GM13977 (cell line): ENCODE measurements around the gene SFTPA1.
"Not testable (repeated sequence)": the region's sequence is repeated elsewhere in the genome, so short reads cannot be mapped to it uniquely, and the experiment has no call there.

Experiments
- DNase-seq: peaks from one replicate; pipeline ENCODE4 v3.0.0; 2012; ENCODE audit warnings: low spot score
- in situ Hi-C: fragments of 300-500 bp; cut with MboI; formaldehyde crosslinking; loops from one replicate; pipeline ENCODE4 v1.12.0; 2022; ENCODE audit warnings: low sequenced_read_pairs, low pct_unique_long_range_greater_than_20kb, mixed read lengths, inconsistent platforms; ENCODE audit not compliant: unreplicated experiment
- TF ChIP-seq, protein P1 (sequence below): IDR thresholded peaks from 2 replicates; pipeline ENCODE4 v1.5.1; 2012; ENCODE audit warnings: mild to moderate bottlenecking, control low read depth; ENCODE audit not compliant: insufficient read depth; ENCODE audit errors: extremely low read depth, missing control alignments

Gene SFTPA1

DNA sequence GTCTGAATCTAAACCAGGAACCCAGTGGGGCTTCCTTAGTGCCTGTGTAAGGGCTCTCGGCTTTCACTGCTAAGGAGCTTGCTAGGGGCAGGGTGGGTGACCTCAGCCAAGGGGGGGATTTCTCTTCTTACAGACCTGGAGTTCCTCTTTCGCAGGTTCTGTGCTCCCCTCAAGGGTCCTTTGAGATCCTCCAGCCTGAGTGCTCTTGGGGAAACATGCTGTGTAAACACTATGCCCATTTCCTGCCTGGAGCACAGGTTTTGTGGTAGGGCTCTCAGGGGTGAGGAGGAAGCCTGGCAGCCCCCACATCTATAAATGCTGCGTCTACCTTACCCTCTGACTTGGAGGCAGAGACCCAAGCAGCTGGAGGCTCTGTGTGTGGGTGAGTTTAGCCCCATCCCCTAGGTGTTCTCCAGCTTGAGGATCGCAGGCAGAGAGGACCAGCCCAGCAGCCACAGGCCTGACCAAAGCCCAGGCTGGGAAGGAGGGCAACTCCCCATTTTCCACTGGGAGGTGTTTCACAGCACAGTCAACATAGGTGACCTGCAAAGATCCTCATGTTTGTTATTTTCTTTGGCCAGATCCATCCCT lies at the start of gene SFTPA1:
SFTPA1 (plus strand) TSS at position 339 of the 591 bp plus-strand sequence. CDS start 887 bp downstream, outside the sequence.
- no peak for DNase-seq
- in situ Hi-C loops, result no loop called here

DNA sequence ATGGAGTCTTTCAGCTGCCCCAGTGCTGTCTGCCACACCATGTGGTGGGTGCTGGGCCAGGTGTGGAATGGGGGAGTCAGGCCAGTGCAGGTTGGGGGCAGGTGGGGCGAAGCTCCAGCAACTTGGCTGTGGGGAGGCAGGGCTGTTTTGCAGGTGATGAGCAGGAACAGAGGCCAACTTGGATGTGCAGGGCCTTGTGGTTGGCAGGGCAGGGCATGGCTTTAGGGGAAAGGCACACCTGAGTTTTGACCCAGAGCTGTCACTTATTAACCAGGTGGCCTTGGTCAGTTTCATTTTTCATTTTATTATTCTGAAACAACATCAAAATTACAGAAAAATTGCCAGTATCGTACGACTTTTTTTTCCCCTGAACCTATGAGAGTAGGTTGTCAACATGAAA lies 49.5 kb upstream of the SFTPA1 start:
- TF ChIP-seq, protein P1, sequence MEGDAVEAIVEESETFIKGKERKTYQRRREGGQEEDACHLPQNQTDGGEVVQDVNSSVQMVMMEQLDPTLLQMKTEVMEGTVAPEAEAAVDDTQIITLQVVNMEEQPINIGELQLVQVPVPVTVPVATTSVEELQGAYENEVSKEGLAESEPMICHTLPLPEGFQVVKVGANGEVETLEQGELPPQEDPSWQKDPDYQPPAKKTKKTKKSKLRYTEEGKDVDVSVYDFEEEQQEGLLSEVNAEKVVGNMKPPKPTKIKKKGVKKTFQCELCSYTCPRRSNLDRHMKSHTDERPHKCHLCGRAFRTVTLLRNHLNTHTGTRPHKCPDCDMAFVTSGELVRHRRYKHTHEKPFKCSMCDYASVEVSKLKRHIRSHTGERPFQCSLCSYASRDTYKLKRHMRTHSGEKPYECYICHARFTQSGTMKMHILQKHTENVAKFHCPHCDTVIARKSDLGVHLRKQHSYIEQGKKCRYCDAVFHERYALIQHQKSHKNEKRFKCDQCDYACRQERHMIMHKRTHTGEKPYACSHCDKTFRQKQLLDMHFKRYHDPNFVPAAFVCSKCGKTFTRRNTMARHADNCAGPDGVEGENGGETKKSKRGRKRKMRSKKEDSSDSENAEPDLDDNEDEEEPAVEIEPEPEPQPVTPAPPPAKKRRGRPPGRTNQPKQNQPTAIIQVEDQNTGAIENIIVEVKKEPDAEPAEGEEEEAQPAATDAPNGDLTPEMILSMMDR, result no peak
- DNase-seq, result no peak
- in situ Hi-C loops, result loop anchor here (25.0 kb wide), 1 partner anchor 376 kb away; the partner anchor contains the start of gene SFTPD

More for the DNA sequence above, at the start of gene SFTPA1:
- TF ChIP-seq, protein P1, result no peak

DNA sequence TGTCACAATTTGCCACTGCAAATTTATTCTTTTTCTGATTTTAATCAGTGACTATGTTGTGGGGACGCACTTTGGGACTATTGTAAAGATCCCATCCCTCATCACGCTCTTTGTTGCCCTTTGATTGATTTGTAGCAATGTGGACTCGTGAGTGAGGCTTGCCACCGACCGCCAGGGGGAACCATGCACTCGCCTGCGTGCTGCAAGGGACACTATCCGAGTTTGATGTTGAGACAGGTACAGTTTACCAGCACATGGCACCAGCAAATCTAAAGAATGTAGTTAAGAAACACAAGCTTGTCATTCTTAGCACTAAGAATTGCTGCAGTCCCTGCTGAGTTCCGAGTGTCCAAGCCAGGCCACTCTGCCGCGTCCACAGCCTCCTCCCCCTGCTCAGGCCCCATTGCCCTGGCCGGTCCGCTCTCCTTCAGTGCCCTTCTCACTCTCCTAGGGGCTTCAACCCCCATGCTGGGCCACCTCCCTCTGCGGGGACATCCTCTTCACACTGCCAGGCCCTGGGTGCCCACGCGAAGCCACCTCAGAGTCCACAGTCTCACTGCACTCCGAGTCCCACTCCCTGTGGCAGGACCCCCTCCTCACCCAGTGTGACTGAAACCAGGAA lies 48.5 kb upstream of the SFTPA1 start:
- in situ Hi-C loops, result loop anchor here (25.0 kb wide), 1 partner anchor 375 kb away; the partner anchor contains the start of gene SFTPD
- TF ChIP-seq, protein P1, result peak; percentile 87
- DNase-seq, result peak; percentile 53

DNA sequence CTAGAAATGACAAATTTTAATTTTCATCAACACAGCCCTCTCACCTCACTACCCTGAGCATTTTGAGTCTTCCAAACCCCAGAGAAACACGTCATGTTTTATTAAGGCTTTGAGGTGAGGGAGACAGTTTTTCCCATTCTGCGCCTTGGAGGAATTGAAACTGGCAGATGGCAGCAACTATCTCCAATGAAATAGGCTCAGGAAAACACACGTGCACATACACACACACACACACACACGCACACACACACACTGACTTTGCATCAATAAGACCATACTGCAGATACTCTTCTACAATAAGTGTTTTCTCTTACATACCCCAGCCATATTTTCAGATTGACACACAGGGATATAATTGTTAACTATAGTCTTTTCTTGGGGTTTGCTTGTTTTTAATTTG lies 47.3 kb upstream of the SFTPA1 start:
- DNase-seq, result no peak
- TF ChIP-seq, protein P1, result no peak
- in situ Hi-C loops, result loop anchor here (25.0 kb wide), 1 partner anchor 374 kb away; the partner anchor contains the start of gene SFTPD

DNA sequence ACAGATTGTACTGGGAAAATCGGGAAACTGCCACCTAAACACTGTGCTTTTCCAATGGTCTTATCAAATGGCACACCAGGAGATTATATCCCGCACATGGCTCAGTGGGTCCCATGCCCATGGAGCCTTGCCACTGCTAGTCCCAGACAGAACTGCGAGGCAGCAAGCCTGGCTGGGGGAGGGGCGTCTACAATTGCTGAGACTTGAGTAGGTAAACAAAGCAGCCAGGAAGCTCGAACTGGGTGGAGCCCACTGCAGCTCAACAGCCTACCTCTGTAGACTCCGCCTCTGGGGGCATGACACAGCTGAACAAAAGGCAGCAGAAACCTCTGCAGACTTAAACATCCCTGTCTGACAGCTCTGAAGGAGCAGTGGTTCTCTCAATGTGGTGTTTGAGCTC lies 40.1 kb upstream of the SFTPA1 start:
- not testable (repeated sequence) for DNase-seq
- in situ Hi-C loops, result loop anchor here (25.0 kb wide), 1 partner anchor 367 kb away; the partner anchor contains the start of gene SFTPD

DNA sequence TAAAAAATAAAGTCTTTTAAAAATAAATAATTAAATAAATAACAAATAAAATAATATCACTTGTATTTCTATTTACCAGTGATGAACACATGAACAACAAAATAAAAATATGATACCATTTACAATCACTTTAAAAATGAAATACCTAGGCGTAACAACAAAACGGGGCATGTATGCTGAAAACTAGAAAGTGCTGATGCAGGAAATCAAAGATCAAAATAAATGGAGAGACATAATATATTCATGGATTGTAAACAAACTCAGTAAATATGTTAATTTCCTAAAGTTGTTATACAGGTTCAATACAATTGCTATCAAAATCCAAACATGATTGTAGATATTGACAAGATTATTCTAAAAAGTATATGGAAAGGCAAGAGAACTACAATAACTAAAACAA lies 31.4 kb upstream of the SFTPA1 start:
- TF ChIP-seq, protein P1, result no peak
- in situ Hi-C loops, result no loop called here
- DNase-seq, result no peak

DNA sequence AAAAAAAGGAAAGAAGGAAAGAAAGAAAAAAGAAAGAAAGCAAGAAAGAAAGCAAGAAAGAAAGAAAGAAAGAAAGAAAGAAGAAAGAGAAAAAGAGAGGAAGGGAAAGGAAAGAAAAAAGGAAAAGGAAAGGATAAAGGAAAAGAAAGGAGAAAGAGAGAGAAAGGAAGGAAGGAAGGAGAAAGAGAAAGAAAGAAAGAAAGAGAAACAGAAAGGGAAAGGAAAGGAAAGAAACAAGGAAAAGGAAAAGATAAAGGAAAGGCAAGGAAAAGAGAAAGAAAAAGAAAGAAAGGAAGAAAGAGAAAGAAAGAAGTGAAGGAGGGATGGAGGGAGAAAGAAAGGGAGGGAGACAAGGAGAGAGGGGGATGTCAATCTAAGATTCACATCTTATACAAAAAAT lies 29.7 kb upstream of the SFTPA1 start:
- in situ Hi-C loops, result no loop called here
- no peak for DNase-seq
- TF ChIP-seq, protein P1, result no peak
